GM18498 (cell line): Measurements from ENCODE around the gene ERP29.
"Not testable (repeated sequence)": the region's sequence is repeated elsewhere in the genome, so short reads cannot be mapped to it uniquely, and the experiment has no call there.

ENCODE experiments used
- ATAC-seq: cut with Tn5 transposase; IDR thresholded peaks from one replicate; pipeline ENCODE4 v1.9.1; 2021; ENCODE audit warnings: mild to moderate bottlenecking, moderate library complexity; ENCODE audit not compliant: unreplicated experiment

Gene ERP29

GRCh38 chr12:112031472-112031871 lies 18.2 kb downstream of the ERP29 start:
- no peak for ATAC-seq

DNA sequence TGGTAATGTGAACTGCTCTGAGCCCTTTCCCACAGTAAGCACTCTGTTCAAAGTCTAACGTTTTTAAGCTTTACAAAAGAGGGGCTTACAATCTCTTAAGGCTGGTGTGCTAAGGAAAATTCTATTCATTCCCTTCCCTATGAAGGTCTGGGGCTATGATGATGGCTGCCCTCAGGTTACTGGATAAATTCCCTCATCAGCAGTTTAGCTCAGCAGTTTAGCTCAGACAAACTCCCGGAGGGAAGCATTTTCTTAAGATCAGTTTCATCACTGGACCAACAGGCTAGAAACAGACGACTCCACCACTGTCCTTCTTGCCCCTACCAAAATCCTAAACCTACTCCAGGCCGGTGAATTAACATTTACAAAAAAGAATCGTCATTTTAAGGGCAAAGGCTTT lies 19.1 kb downstream of the ERP29 start:
- ATAC-seq = no peak

- ATAC-seq = no peak
Measured at GRCh38 chr12:112035219-112035785, 22.1 kb downstream of the ERP29 start.

- ATAC-seq = not testable (repeated sequence)
Measured at GRCh38 chr12:112036614-112037013, 23.4 kb downstream of the ERP29 start.

- ATAC-seq = no peak
Measured at GRCh38 chr12:112046003-112046402, 32.8 kb downstream of the ERP29 start.

DNA sequence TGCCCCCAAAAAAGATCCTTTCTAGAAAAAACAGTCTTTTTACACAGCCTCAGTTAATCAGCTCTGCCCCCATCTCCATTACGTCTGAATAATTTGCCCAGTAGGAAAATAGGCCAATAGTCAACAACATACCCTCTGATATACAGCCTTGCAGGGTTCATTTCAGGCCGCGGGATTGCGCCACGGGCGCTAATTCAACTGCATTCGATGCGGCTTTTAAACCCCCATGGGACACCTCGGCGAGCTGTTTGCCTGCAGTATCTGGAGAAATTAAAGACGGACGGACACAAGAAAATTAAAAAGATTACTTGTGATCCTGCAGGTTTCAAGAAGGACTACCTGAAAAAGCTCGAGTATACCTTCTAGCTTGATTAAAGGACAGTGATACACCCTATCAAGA lies 36.1 kb downstream of the ERP29 start:
- ATAC-seq = no peak

DNA sequence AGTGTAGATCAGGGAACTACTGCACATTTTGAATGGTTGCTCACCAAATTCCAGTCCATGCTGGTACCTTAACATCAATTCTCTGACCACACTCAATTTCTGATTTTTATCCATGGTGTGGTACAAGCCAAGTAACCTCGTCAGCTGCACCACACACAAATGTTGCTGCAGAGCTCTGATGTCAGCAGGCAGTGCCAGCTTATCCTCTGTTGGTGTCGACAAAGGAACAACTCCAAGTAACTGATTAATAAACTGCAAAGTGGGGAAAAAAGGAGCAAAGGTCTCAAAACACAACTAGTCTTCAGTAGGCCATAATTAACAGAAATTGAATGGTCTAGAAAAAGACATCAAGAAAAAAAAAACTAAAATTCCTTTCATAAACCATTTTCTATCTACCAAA lies 47.9 kb downstream of the ERP29 start:
- ATAC-seq = no peak

- ATAC-seq = no peak
Measured at GRCh38 chr12:112063273-112063672, 50.0 kb downstream of the ERP29 start.

DNA sequence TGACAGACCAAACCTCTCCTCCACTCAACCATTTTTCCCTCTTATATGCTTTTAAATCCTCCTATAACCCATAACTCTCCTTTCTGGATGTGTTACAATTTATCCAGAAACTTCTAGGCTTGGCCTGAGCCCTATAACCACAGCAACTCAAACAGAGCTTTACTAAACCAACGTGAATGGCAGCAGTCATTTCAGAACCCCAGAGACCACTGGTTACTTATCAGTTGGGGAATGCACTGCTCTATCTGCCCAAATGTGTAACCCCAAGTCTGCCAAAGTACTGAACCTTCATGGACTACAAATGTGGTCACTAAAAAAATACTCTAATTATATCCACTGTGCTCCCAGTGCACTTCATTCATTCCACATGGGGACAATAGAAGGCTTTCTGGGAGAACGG lies 53.3 kb downstream of the ERP29 start:
- ATAC-seq = no peak
